Measurements from ENCODE around the gene KIAA1755.

- TF ChIP-seq CTCF (IDR thresholded peaks at IDR 0.05) (no peak), RFX5 (IDR thresholded peaks at IDR 0.05; ENCODE audit: low read length) (no peak), SIN3A (IDR thresholded peaks at IDR 0.05; ENCODE audit: borderline replicate concordance, low read depth, low read length) (no peak), NRF1 (IDR thresholded peaks at IDR 0.05; ENCODE audit: low read depth, low read length) (no peak), MXI1 (IDR thresholded peaks at IDR 0.05; ENCODE audit: low read depth, low read length) (no peak), GABPA (IDR thresholded peaks at IDR 0.05; ENCODE audit: low read depth) (no peak), ELF1 (IDR thresholded peaks at IDR 0.05) (no peak), USF2 (IDR thresholded peaks at IDR 0.05; ENCODE audit: borderline replicate concordance, low read depth, low read length) (no peak), POLR2AphosphoS5 (IDR thresholded peaks at IDR 0.05; ENCODE audit: low read depth, low read length) (no peak)
Observed at GRCh38 chr20:38272398-38272797, 11.9 kb upstream of the KIAA1755 start.

Data from SK-N-SH (cell line).